ENCODE data around the gene HOXA6. TPM values are rescaled to one million over a fixed set of nuclear protein-coding genes. Genes with fewer than 3 reads are reported as not detected.
A peak's percentile ranks its signal among the peaks of the same experiment; 100 is the strongest.

HOXA6 gene
- total RNA-seq, 4 donors from 2014 or later = 5.7 to 15.4 (median 12.4) TPM

DNA sequence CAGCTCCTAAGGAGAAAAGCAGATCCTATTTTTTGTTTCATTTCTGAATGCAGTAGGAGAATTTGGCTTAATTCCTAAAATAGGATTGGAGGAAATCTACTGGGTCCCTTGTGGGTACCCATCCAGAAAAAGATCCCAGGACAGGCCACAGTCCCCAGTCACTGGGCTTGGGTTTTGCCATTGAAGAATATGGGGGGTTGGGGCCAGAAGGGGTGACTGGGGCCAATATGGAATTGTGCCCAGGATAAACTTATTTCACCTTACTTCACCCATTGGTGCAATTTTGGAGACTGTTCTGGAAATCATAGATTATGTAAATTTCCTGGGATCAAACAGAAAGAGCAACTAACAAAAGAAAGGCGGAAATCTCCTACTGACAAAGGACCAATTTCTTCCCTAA lies 9.1 kb downstream of the HOXA6 start:
- no peak for DNase-seq (ENCODE audit: low spot score in 2 of 2)
- intact Hi-C loops (cut with DNase I; ENCODE audit: low total_unique reads) = no loop called here
- WGBS, 2 donors = 84 to 97% methylated on average over 1 of the region's 1 CpG
- no peak overlapping the region for H3K4me3 ChIP-seq (ENCODE audit: low read depth, poor library complexity, severe bottlenecking)
- TF ChIP-seq POLR2A (IDR thresholded peaks at IDR 0.05) = no peak
- TF ChIP-seq, protein P1, sequence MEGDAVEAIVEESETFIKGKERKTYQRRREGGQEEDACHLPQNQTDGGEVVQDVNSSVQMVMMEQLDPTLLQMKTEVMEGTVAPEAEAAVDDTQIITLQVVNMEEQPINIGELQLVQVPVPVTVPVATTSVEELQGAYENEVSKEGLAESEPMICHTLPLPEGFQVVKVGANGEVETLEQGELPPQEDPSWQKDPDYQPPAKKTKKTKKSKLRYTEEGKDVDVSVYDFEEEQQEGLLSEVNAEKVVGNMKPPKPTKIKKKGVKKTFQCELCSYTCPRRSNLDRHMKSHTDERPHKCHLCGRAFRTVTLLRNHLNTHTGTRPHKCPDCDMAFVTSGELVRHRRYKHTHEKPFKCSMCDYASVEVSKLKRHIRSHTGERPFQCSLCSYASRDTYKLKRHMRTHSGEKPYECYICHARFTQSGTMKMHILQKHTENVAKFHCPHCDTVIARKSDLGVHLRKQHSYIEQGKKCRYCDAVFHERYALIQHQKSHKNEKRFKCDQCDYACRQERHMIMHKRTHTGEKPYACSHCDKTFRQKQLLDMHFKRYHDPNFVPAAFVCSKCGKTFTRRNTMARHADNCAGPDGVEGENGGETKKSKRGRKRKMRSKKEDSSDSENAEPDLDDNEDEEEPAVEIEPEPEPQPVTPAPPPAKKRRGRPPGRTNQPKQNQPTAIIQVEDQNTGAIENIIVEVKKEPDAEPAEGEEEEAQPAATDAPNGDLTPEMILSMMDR (IDR thresholded peaks at IDR 0.05) = no peak

GRCh38 chr7:27137640-27138315 lies 9.8 kb downstream of the HOXA6 start:
- H3K4me3 ChIP-seq (ENCODE audit: low read depth, poor library complexity, severe bottlenecking) = no peak overlapping the region

DNA sequence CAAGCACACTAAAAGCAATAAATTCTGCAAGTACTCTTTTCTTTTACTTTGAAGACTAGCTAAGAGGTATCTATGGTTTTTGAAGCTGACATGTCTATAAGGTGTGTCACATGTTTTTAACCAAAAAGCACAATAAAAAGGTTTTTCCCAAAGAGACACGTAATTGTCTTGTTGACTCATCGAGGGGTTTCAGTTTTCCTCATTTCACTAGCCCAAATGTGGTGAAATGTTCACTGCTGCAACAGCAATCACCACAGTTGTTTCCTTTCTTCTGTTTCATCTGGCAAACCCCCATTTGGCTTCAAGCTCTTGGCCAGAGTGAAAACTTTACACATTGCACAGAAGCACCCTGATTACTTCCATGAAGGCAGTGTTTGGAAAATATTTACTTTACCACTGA lies 13.2 kb downstream of the HOXA6 start:
- intact Hi-C loops (cut with DNase I; ENCODE audit: low total_unique reads) = no loop called here
- WGBS, 2 donors = 18 to 24% methylated on average over 2 of the region's 2 CpGs
- DNase-seq (ENCODE audit: low spot score in 2 of 2) = peak in 1 of 2 donors; percentile 68

More at GRCh38 chr7:27137640-27138315, 9.8 kb downstream of the HOXA6 start:
- WGBS, 2 donors = 80 to 83% methylated on average over 2 of the region's 2 CpGs
- intact Hi-C loops (cut with DNase I; ENCODE audit: low total_unique reads) = no loop called here
- TF ChIP-seq, protein P1 (IDR thresholded peaks at IDR 0.05) = no peak
- no peak for TF ChIP-seq POLR2A (IDR thresholded peaks at IDR 0.05)
- DNase-seq (ENCODE audit: low spot score in 2 of 2) = no peak

DNA sequence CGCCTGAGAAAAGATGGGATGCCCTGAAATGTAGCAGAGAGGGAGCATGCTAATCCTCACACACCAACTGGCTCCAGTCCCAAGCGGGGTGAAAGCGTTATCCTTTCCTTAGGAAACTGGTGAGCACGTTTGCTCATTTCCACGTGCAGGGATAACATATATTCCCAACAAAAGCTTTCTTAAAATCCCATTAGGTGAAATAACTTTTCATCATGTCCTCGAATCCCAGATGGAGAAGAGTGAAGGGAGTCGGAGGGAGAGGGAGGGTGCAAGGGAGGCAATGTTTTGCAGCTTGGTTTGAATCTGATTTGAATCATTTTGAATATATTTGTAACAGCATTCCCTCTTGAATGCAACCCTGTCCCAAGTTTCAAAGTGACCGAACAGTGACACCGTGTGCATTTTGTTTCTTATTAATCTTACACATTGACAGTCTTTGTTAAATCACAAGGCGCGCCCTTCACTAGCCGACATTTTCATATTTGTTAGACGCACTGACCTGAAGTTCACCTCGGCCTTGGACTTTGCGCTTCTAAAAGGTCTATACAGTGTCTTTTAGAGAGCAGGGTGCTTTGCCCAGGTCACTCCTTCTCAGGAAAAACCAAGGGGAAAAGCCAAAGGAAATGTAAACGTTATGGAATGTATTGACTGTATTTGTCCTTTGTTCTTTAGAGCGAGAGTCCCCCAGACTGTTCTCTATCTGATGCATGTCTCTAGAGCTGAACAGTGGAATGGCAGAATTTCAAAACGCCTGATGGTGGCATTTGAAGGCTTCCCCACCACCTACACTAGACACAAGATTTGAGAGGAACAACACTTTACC lies 14.0 kb downstream of the HOXA6 start:
- intact Hi-C loops (cut with DNase I; ENCODE audit: low total_unique reads) = no loop called here
- DNase-seq (ENCODE audit: low spot score in 2 of 2) = peak in 1 of 2 donors; percentile 70
- no peak overlapping the region for H3K4me3 ChIP-seq (ENCODE audit: low read depth, poor library complexity, severe bottlenecking)
- no peak for TF ChIP-seq POLR2A (IDR thresholded peaks at IDR 0.05)
- TF ChIP-seq, protein P1 (IDR thresholded peaks at IDR 0.05) = no peak
- WGBS, 2 donors = 75 to 81% methylated on average over 18 of the region's 18 CpGs

More for the DNA sequence above, 13.2 kb downstream of the HOXA6 start:
- no peak for TF ChIP-seq POLR2A (IDR thresholded peaks at IDR 0.05)
- TF ChIP-seq, protein P1 (IDR thresholded peaks at IDR 0.05) = no peak
- H3K4me3 ChIP-seq (ENCODE audit: low read depth, poor library complexity, severe bottlenecking) = no peak overlapping the region

- DNase-seq (ENCODE audit: low spot score in 2 of 2) = no peak
- TF ChIP-seq, protein P1 (IDR thresholded peaks at IDR 0.05) = no peak
- TF ChIP-seq POLR2A (IDR thresholded peaks at IDR 0.05) = no peak
- H3K4me3 ChIP-seq (ENCODE audit: low read depth, poor library complexity, severe bottlenecking) = no peak overlapping the region
- intact Hi-C loops (cut with DNase I; ENCODE audit: low total_unique reads) = no loop called here
- WGBS, 2 donors = 72 to 74% methylated on average over 6 of the region's 6 CpGs
Observed at GRCh38 chr7:27132978-27133377, 14.6 kb downstream of the HOXA6 start.

Measured in lower leg skin (tissue), 4 donors.